GM18499 (cell line): ENCODE data around the gene RSPO4.
"Not testable (repeated sequence)": the region's sequence is repeated elsewhere in the genome, so short reads cannot be mapped to it uniquely, and the experiment has no call there.

Source experiments
- ATAC-seq: cut with Tn5 transposase; IDR thresholded peaks from one replicate; pipeline ENCODE4 v1.9.1; 2021; ENCODE audit warnings: moderate number of reproducible peaks; ENCODE audit not compliant: insufficient read depth, unreplicated experiment

The RSPO4 gene

GRCh38 chr20:1005452-1006027 is 3.4 kb upstream of the RSPO4 start:
- ATAC-seq = no peak

- no peak for ATAC-seq
These were observed 2.0 kb upstream of the RSPO4 start for GRCh38 chr20:1003920-1004697.

- ATAC-seq = no peak
These were observed 811 bp upstream of the RSPO4 start for GRCh38 chr20:1002682-1003561.

GRCh38 chr20:1001116-1001515 is 995 bp downstream of the RSPO4 start:
- ATAC-seq = no peak

GRCh38 chr20:998231-998830 is 3.8 kb downstream of the RSPO4 start:
- no peak for ATAC-seq

GRCh38 chr20:997486-997885 is 4.6 kb downstream of the RSPO4 start:
- ATAC-seq = no peak

- ATAC-seq = no peak
These were observed 5.1 kb downstream of the RSPO4 start for GRCh38 chr20:997016-997415.

GRCh38 chr20:995170-995569 is 6.9 kb downstream of the RSPO4 start:
- ATAC-seq = no peak

GRCh38 chr20:992801-993535 is 9.1 kb downstream of the RSPO4 start:
- no peak for ATAC-seq

- ATAC-seq = no peak
These were observed 10.3 kb downstream of the RSPO4 start for GRCh38 chr20:991850-992249.

- ATAC-seq = no peak
These were observed 11.7 kb downstream of the RSPO4 start for GRCh38 chr20:990293-990959.

- ATAC-seq = no peak
These were observed 13.8 kb downstream of the RSPO4 start for GRCh38 chr20:988272-988671.

- no peak for ATAC-seq
These were observed 14.4 kb downstream of the RSPO4 start for GRCh38 chr20:987677-988076.

GRCh38 chr20:986733-987355 is 15.3 kb downstream of the RSPO4 start:
- no peak for ATAC-seq

GRCh38 chr20:984994-985393 is 17.1 kb downstream of the RSPO4 start:
- not testable (repeated sequence) for ATAC-seq

- ATAC-seq = no peak
These were observed 19.4 kb downstream of the RSPO4 start for GRCh38 chr20:982754-983153.

GRCh38 chr20:977021-977420 is 25.1 kb downstream of the RSPO4 start:
- ATAC-seq = no peak

- ATAC-seq = no peak
These were observed 26.1 kb downstream of the RSPO4 start for GRCh38 chr20:976033-976432.

GRCh38 chr20:973785-974194 is 28.3 kb downstream of the RSPO4 start:
- no peak for ATAC-seq
